RCC 7860 (cell line): ENCODE measurements around the gene TP73.

Experiments
- DNase-seq: peaks from one replicate; pipeline ENCODE4 v3.0.0-alpha.2; 2015; ENCODE audit warnings: low spot score
- FAIRE-seq: peaks from 2 replicates; lab custom pipeline; 2012; peaks lifted over from hg19 to GRCh38; lab: Jason Lieb, UNC

TP73 gene

GRCh38 chr1:3703786-3704371 is 51.6 kb downstream of the TP73 start:
- DNase-seq (no peak), FAIRE-seq (no peak)

GRCh38 chr1:3705341-3705950 is 53.1 kb downstream of the TP73 start:
- DNase-seq (no peak), FAIRE-seq (no peak)

GRCh38 chr1:3706651-3707297 is 54.5 kb downstream of the TP73 start:
- FAIRE-seq = no peak
- DNase-seq = no peak

GRCh38 chr1:3707298-3707938 is 55.1 kb downstream of the TP73 start:
- FAIRE-seq = no peak

GRCh38 chr1:3707939-3708328 is 55.6 kb downstream of the TP73 start:
- no peak for FAIRE-seq
- no peak for DNase-seq

More at GRCh38 chr1:3707298-3707938, 55.1 kb downstream of the TP73 start:
- DNase-seq = no peak

- FAIRE-seq (no peak), DNase-seq (no peak)
Observed at GRCh38 chr1:3708791-3709190, 56.5 kb downstream of the TP73 start.

- FAIRE-seq = no peak
- no peak for DNase-seq
Observed at GRCh38 chr1:3710251-3710650, 57.9 kb downstream of the TP73 start.

- FAIRE-seq = no peak
Observed at GRCh38 chr1:3711381-3711779, 59.1 kb downstream of the TP73 start.

GRCh38 chr1:3711780-3712451 is 59.6 kb downstream of the TP73 start:
- FAIRE-seq = no peak

More at GRCh38 chr1:3711381-3711779, 59.1 kb downstream of the TP73 start:
- DNase-seq = no peak

GRCh38 chr1:3712573-3713535 is 60.5 kb downstream of the TP73 start:
- no peak for FAIRE-seq
- DNase-seq = no peak

More at GRCh38 chr1:3711780-3712451, 59.6 kb downstream of the TP73 start:
- no peak for DNase-seq

- FAIRE-seq (no peak), DNase-seq (no peak)
Observed at GRCh38 chr1:3713840-3714239, 61.5 kb downstream of the TP73 start.

GRCh38 chr1:3714284-3714741 is 62.0 kb downstream of the TP73 start:
- FAIRE-seq = no peak
- DNase-seq = no peak

GRCh38 chr1:3714814-3715213 is 62.5 kb downstream of the TP73 start:
- FAIRE-seq (no peak), DNase-seq (no peak)

- DNase-seq (no peak), FAIRE-seq (no peak)
Observed at GRCh38 chr1:3716351-3716750, 64.0 kb downstream of the TP73 start.

- FAIRE-seq (no peak), DNase-seq (no peak)
Observed at GRCh38 chr1:3717041-3717714, 64.9 kb downstream of the TP73 start.

GRCh38 chr1:3717715-3718601 is 65.6 kb downstream of the TP73 start:
- FAIRE-seq (no peak), DNase-seq (no peak)

- FAIRE-seq (no peak), DNase-seq (no peak)
Observed at GRCh38 chr1:3718764-3719163, 66.4 kb downstream of the TP73 start.

- FAIRE-seq = no peak
Observed at GRCh38 chr1:3721955-3722465, 69.7 kb downstream of the TP73 start.

More at GRCh38 chr1:3721955-3722465, 69.7 kb downstream of the TP73 start:
- DNase-seq = no peak
